22Rv1 (cell line): ENCODE results near the gene LYPD4.
A peak's percentile ranks its signal among the peaks of the same experiment; 100 is the strongest.

ENCODE experiments used
- H3K27ac ChIP-seq: fragments of 450-650 bp; 2 replicates; pipeline ENCODE4 v1.5.1; 2017
- CTCF ChIP-seq: fragments of 450-650 bp; IDR thresholded peaks from 2 replicates; pipeline ENCODE4 v1.5.1; 2017; ENCODE audit warnings: mild to moderate bottlenecking
- ZFX ChIP-seq: fragments of 450-650 bp; IDR thresholded peaks from 2 replicates; pipeline ENCODE4 v1.6.1; 2017; ENCODE audit warnings: antibody characterized with exemption, borderline replicate concordance

The LYPD4 gene

DNA sequence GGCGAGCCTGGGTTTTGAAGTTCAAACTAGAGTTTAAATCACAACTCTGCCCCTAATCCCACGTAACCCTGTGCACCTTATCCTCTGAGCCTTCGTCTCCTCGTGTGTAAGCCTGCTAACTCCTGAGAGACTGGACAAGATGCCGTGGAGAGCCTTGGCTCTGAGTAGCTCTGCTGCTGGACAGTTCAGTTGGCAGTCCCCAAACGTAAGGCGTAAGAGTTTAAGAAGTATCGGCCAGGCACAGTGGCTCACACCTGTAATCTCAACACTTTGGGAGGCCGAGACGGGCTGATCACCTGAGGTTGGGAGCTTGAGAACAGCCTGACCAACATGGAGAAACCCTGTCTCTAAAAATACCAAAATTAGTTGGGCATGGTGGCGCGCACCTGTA, 27.9 kb upstream of the LYPD4 start:
- peak overlapping the region; percentile 49 for H3K27ac ChIP-seq
- TF ChIP-seq ZFX: no peak
- TF ChIP-seq CTCF: no peak

DNA sequence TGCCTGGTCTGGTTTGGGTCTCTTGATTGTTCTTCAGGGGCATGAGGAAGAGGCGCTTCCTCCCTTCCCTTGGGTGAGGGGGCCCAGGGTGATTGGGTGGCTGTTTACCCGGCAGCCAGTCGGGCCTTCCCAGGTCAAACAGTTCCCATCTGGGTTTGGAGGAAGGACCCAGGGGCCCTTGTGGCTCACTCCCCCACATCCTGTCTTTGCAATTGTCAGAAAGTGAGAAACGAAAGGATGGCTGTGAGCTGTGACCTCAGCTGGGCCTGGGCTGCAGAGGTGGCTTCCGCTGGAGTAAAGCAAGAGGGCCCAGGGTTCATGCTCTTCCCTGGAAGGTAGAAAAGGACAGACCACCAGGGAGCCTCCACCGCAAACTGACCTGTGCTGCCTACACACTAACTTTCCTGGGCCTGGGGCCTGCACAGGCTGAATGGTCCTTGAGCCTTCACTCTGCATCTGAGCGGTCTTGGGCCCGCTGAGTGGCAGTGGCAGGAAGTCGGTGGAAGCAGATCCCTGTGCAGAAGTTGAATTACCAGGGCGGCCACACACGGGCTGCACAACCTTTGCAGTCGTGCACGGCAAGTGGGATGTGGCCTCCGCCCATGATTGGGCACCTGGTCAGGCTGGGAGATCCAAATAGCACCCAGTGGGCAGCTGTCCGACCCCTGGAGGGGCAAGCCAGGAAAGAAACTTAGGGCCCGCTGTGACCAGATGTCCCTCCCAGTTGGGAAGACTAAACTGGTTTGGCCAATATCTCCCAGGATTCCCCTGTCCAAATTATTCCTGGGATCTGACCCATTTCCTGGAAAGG, 27.3 kb upstream of the LYPD4 start:
- no peak for TF ChIP-seq ZFX
- no peak for TF ChIP-seq CTCF
- H3K27ac ChIP-seq: peak overlapping the region; percentile 49

DNA sequence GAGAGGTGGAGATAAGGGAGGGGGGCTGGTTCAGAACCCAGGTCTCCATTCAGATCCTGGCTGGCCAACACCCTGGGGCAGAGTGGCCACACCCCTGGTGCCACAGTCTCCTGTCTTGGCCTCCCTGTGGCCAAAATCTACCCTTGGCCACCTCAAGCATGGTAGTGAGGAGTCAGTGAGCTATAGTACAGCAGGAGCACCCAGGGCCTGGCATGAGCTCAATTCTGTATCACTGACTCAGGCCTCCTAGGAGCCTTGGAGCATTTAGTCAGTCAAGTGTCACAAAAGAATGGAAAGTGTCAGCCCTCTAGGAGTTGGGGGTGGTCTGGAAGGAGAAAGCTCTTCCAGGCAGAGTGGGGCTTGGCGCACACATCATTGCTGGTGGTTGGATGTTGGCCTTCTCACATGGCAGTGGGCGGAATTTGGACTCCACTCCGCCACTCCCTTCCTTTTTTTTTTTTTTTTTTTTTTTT, 26.0 kb upstream of the LYPD4 start:
- no peak for TF ChIP-seq ZFX
- TF ChIP-seq CTCF: no peak
- no peak overlapping the region for H3K27ac ChIP-seq

DNA sequence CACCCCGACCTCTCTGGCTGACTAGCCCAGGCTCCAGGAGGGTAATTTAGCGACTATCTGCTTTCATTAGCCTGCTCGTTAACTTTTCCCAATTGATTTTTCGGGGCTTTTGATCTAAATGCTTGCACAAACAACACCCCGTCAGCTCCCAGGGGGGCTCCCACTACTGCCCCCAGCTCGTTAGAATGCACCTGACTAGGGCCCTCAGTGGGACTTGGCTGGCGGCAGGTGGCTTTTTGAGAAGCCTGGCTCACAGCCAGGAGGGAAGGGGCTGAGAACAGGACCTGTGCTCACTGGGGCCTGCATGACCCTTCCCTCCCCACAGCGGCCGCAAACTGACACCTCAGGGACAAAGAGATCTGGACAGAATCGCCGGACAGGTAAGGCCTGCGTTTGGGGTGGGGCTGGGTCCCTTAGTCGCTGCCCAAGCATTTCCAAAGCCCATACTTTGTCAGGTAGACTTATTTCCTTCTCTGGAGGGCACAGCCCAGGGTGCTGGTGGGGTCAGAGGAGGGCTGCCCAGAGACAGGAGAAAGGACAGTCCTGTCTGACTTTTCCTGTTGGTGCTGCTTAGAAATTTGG, 25.0 kb upstream of the LYPD4 start:
- H3K27ac ChIP-seq: no peak overlapping the region; the same call in 1 of the 2 replicates
- no peak for TF ChIP-seq ZFX
- no peak for TF ChIP-seq CTCF

DNA sequence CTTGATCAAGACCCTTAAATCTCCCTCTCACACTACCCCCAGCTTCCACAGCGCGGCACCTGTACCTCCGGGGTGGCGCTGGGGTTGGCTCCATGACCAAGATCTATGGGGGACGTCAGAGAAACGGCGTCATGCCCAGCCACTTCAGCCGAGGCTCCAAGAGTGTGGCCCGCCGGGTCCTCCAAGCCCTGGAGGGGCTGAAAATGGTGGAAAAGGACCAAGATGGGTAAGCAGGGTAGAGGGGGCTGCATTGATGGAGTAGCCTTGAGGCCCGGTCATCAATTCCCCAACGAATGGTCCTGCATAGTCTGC, 24.5 kb upstream of the LYPD4 start:
- no peak overlapping the region for H3K27ac ChIP-seq
- TF ChIP-seq ZFX: no peak
- TF ChIP-seq CTCF: no peak

DNA sequence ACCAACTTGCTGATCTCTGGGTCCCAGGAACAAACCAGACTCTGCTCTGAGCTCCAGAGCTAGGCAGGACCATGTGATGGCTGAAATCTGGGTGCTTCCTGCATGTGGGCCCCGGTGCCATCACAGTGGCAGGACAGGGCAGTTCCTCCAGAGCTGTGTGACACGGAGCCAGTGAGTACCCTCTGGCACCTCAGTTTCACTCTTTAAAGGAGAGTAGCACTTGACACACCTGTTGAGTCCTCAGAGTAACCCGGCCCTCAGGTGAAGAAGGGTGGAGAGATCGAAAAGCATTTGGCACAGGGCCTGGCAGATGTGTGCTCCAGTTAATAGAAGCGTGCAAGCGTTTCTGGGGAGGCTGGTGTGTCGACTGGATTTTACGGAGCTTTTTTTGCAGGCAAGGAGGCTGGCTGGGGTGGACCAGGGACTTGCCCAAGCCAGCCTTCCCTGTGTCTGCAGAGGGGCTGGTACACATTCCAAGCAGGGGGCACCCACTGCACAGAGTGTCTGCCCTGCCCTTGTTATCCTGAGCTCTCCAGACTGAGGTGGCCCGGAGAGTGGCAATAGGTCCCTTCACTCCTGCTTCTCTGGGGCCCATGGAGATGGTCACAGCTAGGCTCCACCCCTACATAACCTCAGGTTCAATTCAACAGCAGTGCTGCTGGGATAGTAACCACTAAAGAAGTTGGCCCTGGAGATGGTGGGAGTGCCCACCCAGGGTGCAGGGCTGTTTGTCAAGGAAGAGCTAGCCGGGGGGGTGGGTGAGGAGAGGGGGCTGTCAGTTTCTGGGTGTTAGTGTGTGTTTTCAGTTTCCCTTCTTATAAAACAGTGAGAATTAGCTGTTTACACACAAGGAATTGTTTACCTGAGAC, 23.9 kb upstream of the LYPD4 start:
- peak overlapping the region; percentile 40; the same call in 1 of the 2 replicates for H3K27ac ChIP-seq
- TF ChIP-seq ZFX: no peak
- no peak for TF ChIP-seq CTCF
